Measurements from ENCODE around the gene CCM2.

The CCM2 gene

DNA sequence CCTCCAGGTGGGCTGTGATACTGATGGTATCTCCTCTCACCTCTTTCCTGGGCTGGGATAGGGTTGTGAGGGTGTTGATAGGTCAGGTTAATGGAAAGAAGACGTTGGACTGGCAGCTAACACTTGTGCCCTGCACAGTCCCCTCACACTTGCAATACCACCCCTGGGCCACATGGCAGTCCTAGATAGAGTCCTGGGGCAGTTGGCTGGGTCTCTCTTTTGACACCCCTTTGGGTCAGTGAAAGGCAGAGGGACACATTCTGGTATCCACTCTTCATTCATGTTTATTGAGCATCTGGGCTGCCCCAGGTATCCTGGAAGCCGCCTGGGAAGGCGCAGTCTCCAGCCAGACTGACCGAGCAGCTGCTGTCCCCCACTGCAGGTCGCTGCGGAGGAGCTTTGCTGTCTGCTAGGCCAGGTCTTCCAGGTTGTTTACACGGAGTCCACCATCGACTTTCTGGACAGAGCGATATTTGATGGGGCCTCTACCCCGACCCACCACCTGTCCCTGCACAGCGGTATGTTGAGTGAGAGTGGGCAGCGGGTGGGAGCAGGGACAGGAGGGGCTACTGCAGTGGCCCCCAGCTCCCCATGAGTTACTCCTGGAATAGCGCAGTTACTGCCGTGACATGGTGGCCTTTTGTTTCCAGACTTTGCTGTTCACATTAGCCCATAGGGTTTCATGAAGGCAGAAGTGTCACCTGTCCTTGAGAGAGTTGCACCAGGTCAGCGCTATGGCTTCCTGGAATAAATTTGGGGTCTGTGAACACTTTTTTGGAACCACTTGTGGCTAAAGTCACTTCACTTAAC, 69.6 kb downstream of the CCM2 start:
- DNase-seq, result no peak

GRCh38 chr7:45070254-45070642, 70.2 kb downstream of the CCM2 start:
- no peak for DNase-seq

- no peak for DNase-seq
Measured at GRCh38 chr7:45071528-45071927, 71.5 kb downstream of the CCM2 start.

DNA sequence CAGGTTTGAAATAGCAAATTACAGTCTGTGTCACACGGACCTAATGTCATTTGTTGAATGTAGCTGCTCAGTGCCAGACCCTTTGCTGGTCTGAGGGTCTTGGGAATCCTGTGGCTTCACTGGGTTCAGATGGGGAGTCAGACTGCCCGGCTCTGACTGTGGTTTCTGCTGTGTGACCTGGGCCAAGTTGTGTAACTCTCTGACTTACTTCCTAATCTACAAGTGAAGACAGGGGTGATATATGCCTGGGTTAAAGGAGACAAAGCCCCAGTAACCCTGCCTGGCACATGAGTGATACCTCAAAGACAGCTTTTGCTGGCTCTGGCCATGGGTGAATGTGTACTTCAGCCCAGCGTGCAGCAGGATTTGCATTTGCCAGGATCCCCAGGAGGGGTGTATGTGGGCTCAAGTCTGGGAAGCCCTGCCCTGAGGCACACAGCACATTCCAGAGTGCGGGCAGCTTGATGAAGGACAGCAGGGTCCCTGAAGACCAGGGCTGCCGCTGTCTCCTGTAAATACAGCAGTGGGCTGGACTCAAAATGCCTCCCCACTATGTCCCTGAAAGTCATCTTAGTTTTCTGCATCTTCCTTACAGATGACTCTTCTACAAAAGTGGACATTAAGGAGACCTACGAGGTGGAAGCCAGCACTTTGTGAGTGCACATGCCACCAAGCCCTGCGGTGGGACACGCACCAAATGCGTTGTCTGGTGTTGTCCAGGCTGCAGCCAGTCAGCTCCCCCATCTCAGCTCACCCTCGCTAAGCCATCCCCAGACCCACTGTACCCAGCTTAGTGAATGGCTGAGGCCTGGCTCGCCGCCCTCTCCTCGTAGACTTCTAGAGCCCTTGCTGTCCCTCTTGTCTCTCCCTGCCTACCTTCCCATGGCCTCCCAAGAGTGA, 72.4 kb downstream of the CCM2 start:
- no peak for DNase-seq

- no peak for DNase-seq
Measured at GRCh38 chr7:45073031-45073785, 73.2 kb downstream of the CCM2 start.

DNA sequence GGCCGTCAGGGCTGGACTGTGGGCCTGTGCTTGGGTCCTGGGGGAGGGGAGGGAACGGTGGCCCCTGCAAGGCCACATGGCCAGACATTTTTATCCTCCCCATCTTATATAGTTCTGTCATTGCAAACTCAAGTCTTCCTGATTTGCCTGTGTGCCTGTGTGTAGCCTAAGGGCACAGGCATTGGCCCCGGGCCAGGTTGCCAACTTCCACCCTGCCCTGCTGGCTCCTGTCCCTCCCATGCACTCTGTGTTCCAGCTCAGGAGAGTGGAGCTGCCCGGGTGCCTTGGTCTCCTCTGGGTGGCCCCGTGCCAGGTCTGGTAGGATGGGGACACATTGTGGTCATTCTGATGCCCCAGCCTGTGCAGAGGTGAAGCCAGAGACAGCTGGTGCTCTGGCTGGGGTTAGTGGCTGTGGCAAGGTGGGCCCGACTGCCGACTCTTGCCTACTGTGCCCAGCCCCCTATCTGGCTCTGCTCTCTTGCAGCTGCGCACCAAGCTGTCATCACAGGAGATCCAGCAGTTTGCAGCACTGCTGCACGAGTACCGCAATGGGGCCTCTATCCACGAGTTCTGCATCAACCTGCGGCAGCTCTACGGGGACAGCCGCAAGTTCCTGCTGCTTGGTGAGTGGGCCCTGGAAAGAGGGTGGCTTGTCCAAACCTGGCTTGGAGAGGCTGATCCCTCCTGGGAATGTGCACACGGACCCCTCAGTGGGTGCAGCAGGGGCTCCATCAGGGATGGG, 74.0 kb downstream of the CCM2 start:
- no peak for DNase-seq

- DNase-seq, result no peak
Measured at GRCh38 chr7:45074528-45075354, 74.7 kb downstream of the CCM2 start.

- no peak for DNase-seq
Measured at GRCh38 chr7:45075355-45075644, 75.3 kb downstream of the CCM2 start.

- DNase-seq, result no peak
Measured at GRCh38 chr7:45075871-45076796, 76.1 kb downstream of the CCM2 start.

DNA sequence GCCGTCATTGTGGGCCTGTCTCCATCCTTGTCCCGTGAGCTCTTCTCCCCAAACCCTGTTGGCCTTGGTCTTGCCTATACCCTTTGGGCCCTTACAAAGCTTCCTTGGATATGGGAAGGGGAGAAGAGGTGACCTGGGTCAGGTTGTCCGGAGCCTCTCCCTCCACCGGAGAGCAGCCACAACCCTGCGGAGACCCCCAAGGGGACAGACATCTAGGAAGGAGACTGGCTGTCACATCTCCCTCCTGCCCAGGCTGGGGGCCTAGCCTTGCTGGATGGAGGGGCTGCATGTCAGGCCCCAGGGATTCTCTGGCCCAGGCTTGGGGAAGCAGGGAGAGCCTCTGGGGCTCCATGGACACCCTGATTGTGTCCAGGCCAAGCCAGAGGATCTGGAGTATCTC, 76.9 kb downstream of the CCM2 start:
- DNase-seq, result no peak

- DNase-seq, result no peak
Measured at GRCh38 chr7:45077579-45077978, 77.6 kb downstream of the CCM2 start.

DNA sequence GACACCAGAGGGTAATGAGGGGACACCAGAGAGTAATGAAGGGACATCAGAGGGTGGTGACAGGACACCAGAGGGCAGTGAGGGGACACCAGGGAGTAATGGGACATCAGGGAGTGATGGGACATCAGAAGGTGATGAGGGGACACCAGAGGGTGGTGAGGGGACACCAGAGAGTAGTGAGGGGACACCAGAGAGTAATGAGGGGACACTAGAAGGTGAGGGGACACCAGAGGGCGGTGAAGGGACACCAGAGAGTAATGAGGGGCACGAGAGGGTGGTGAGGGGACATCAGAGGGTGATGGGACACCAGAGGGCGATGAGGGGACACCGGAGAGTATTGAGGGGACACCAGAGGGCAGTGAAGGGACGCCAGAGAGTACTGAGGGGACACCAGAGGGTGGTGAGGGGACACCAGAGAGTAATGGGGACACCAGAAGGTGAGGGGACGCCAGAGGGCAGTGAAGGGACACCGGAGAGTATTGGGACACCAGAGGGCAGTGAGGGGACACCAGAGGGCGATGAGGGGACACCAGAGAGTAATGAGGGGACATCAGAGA, 78.2 kb downstream of the CCM2 start:
- no peak for DNase-seq

DNA sequence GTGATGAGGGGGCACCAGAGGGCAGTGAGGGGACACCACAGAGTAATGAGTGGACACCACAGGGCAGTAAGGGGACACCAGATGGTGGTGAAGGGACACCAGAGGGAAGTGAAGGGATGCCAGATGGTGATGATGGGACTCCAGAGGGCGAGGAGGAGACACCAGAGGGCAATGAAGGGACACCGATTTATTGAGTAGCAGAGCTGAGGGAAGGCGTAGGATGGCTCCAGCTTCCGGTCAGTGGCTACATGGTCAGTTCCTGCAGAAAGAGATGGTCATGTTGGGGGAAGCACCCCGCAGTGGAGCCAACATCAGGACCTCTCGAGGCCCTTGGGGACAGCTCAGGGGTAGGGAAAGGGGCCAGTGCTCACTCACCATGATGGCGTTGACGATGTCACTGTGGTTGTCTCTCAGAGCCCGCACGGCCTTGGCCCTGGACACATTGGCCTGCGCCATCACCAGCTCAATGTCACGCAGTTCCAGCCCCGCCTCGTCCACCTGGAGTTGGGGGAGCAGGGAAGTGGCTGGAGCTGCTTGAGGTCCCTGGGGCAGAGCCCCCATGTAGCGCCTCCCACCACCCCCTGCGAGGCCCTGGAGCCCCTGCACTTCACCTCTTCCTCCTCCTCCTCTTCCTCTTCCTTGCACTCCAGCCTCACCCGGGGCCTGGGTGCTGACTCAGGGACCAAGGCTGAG, 80.4 kb downstream of the CCM2 start:
- no peak for DNase-seq

GRCh38 chr7:45080958-45081669, 81.1 kb downstream of the CCM2 start:
- no peak for DNase-seq

DNA sequence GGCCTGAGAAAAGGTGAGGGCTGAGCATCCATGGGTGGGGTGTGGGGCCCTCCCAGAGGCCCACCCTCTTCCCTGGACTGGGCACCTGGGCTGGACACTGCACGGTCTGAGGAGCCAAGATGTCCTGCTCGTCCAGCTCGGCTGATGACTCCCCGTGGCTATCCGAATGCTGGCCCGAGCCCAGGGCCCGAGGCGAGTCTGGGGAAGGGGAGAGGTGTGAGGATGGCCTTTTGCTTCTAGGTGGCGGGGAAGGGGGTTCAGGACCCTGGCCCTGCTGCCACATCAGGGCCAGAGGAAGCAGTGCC, 81.6 kb downstream of the CCM2 start:
- no peak for DNase-seq

GRCh38 chr7:45082031-45082830, 82.2 kb downstream of the CCM2 start:
- DNase-seq, result no peak

DNA sequence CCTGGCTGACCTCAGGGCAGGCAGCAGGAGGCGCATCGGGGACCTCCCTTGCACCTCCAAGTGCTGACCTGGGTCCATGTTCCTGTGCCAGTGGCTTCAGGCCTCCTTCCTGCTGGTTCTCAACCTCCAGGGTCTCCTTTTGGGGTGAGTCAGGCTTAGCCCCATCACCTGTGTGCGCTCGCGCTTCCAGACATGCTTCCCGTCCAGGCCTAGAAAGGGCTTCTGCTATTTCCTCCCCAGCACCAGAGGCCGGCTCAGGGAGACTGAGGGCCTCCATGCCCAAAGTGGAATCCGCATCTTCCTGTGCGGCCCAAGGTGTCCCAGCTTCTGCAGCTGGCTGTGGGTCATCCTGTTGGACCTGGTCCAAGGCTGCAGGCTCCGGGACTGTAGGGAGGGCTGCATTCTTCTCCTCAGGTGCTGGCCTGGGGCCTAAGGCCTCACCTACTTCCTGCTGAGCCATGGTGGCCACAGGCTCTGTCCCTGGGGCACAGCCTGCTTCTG, 82.9 kb downstream of the CCM2 start:
- no peak for DNase-seq

DNA sequence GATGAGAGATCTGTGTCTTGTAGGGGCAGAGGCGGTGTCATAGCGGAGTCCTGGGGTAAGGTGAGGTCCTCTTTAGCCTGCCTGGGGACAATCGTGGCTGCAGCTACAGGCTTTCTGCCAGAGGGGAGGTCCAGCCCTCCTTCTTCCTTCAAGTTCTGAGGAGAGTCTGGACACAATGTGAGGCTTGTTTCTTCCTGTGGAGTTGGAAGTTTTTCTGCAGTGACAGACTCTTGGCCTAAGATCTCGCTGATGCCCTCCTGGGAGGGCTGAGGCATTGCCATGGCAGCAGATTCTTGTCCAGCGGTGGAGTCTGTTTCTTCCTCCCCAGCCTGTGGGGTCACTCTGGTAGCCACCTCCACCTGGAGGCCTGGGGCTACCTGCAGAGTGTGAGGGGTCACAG, 84.3 kb downstream of the CCM2 start:
- DNase-seq, result no peak
